Raji (cell line): ENCODE measurements around the gene HM13.

ENCODE experiments used
- POLR2A ChIP-seq: IDR thresholded peaks from 2 replicates; pipeline ENCODE4 v1.6.1; 2011; ENCODE audit warnings: low read depth, low read length, control low read depth; ENCODE audit not compliant: insufficient read depth

HM13 gene

DNA sequence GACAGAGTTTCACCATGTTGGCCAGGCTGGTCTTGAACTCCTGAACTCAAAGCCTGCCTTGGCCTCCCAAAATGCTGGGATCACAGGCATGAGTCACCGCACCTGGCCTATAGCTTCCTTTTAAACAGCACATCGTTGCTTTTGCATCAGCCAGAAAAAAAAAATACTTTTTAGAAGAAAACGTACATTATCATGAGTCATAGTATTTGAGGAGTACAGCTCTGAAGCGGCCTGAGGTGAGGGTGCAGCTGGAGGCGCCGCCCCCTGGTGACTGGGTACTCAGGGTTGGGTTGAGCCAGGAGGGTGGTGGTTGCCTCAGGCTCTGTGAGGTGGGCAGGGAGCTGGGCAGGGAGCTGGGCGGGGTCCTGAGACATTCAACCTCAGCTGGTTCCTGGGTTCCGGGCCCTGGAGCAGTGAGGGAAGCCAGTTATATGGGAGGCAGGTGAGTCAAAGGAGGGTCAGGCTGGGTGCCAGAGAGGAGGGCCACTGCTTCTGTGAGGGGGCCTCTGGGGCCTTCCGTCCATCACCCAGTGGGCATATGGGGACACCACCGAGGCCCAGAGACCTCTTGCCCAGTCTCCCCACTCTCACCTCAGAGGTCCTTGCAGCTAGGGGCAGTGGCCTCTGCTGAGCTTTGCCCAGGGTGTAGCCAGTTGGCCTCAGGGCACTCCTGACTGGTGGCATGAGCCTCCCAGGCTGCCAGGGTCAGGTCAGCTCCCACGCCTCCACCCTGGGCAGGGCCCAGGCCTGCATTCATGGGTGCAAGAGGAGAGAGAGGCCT is 79.2 kb downstream of the HM13 start:
- no peak for TF ChIP-seq POLR2A

DNA sequence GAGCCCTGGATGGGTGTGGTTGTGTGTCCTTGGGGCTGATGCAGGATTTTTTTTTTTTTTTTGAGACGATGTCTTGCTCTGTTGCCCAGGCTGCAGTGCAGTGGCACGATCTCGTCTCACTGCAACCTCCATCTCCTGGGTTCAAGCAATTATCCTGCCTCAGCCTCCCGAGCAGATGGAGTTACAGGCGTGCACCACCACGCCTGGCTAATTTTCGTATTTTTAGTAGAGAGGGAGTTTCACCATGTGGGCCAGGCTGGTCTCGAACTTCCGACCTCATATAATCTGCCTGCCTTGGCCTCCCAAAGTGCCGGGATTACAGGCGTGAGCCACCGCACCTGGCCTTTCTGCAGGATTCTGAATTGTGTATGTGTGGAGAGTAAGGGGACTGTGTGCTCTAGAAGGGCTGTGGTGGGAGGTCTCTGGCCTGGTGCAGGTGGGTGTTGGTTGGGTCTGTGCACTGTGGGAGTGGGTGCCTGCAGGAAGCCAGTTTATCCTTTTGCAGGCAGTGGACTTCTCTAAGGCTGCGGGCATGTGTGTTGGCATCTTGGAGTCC is 79.8 kb downstream of the HM13 start:
- TF ChIP-seq POLR2A, result no peak

DNA sequence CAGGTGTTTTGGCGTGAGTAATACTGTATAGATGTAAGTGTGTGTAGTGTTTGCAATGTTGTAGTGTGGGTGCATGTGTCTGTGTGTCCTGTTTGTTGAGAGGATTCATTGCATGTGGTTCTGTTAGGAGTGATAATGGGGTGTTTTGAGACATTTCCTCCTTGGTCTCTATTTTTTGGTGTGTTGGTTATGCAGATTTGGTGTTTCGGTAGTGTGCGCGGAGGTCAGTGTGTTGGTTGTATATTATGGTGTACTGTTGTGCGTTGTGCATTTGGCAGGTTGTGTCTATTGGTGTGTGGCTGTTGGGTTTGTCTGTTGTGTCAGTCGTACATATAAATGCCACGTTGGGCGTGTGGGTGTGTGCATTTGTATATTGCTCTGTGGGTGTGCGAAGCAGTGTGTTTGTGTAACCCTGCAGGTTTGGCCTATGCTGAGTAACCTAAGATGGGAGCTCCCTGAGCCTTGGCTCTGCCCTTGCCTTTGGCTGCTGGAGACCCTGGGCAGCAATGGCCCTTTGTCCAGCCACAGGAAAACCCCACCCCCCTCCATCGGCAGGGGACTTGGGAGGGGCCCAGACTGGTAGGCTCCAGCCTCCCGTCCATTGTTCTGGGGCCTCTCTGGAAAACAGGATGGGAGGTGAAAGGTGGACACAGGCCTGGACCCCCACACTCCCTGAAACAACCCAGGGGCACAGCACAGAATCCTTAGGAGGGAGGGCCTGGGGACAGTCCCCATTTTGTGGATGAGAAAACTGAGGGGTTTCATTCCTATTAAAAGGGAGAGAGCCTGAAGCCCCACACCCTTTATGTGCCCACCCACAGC is 80.5 kb downstream of the HM13 start:
- no peak for TF ChIP-seq POLR2A

DNA sequence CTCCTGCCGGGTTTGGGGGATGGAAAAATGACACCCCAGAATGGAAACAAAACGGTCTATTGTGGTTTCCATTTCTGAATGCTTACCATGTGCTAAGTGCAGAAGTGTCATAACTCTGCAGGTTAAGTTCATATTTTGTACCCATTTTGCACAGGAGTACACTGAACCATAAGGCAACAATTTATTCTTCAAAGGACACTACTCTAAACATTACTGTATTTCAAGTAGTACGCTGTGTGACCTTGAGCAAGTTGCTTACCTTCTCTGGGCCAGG is 81.1 kb downstream of the HM13 start:
- no peak for TF ChIP-seq POLR2A

DNA sequence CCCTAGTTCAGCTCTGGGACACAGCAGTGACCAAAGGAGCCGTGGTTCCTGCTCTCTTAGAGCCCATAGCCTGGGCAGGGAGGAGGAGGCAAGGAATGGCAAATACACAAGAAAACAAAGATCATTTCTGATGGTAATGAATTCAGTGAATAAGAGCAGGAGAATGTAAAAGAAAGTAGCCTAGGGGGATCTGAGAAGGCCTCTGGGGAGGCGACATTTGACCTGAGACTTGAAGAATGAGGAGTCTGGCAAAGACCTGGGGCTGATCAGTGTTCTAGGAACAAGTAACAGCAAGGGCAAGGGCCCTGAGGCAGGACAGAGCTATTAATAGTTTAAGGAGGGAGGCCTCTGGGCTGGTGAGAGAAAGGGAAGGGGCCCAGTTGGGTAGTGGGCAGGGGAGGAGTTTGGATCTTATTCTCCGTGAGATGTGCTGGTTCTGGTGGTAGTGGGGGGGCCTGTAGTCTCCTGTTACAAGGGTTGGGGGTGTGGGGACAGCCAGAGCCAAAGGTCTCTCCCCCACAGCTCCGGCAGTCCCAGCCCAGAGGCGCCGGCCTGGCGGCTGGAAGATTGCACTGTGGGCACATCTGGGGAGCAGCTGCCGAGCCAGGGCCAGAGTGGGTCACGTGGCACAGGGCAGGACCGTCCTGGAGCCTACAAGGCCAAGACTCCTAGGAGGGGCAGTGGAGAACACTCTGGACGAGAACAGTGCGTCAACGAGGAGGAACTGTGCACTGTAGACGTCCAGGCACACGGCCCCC is 81.6 kb downstream of the HM13 start:
- no peak for TF ChIP-seq POLR2A

DNA sequence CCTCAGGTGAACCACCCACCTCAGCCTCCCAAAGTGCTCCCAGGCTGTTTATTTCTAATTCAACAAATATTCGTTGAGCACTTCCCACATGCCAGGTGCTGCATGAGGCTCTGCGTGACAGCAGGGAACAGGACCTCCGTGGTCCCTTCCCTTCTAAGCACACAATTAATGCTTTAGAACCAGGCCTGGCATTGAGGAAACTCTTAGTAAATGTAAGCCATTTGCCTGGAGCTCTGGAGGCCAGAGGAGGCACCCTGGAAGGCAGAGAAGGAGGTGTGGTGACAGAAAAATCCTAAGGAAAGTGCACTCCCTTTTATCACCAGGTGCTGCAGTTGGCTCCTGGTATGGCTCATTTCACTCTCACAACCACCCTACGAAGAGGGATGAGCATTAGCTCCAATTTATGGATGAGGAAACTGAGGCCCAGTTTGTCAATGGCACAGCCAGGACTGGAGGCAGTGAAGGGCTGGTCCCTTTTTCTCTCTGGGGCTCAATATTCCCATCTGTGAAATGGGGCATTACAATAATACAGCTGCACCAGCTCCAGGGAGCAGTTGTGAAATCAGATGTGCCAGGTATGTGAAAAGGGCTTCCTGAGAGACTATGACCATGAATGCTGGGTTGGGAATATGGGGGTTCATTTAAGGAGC is 82.7 kb downstream of the HM13 start:
- no peak for TF ChIP-seq POLR2A

DNA sequence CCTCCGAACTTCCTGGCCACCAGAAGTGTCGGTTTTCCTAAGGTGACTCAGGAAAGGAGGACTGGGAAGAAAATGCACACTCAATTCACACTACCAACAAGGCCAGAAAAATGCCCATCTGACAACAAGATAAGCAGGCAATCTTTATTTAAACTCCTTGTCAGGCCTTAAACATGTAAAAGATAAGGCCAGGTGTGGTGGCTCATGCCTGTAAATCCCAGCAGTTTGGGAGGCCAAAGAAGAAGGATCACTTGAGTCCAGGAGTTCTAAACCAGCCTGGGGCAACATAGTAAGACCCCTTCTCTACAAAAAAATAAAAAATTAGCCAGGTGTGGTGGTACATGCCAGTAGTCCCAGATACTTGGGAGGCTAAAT is 83.2 kb downstream of the HM13 start:
- no peak for TF ChIP-seq POLR2A

DNA sequence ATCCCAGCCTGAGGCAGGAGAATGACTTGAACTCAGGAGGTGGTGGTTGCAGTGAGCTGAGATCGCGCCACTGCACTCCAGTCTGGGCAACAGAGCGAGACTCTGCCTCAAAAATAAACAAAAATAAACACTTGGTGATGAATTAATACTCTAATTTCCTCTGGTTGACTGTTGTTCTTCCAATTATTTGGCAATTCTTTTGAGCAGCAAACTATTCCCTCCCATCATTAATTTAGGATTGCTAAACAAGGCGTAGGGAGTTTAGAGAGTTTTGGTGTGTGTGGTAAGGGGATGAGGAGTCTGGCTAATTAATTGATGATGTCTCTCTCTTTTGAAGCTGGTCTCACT is 88.2 kb downstream of the HM13 start:
- no peak for TF ChIP-seq POLR2A

DNA sequence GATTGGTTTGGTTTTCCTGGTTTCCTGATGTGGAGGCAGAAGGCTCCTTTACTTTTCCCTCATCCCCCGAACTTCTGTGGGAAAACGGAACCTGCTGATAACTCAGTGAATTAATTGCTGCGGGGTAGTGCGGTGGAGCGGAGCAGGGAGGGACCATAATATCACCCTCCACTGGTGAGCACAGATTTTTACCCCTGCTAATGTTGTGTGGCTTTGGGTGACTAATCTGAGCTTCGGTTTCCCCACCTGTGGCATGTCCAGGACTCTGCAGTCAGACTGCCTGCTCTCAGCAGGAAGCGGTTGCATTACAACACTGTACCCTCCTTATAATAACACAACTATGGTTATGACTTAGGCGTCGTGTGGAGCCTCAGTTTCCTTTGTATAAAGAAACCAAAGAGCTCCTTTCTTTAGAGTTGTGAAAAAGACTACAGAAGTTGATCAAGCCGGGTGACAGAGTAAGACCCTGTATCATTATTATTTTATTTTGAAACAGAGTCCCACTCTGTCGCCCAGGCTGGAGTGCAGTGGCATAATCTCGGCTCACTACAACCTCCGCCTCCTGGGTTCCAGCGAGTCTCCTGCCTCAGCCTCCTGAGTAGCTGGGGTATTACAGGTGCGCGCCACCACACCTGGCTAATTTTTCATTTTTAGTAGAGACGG is 88.7 kb downstream of the HM13 start:
- no peak for TF ChIP-seq POLR2A

DNA sequence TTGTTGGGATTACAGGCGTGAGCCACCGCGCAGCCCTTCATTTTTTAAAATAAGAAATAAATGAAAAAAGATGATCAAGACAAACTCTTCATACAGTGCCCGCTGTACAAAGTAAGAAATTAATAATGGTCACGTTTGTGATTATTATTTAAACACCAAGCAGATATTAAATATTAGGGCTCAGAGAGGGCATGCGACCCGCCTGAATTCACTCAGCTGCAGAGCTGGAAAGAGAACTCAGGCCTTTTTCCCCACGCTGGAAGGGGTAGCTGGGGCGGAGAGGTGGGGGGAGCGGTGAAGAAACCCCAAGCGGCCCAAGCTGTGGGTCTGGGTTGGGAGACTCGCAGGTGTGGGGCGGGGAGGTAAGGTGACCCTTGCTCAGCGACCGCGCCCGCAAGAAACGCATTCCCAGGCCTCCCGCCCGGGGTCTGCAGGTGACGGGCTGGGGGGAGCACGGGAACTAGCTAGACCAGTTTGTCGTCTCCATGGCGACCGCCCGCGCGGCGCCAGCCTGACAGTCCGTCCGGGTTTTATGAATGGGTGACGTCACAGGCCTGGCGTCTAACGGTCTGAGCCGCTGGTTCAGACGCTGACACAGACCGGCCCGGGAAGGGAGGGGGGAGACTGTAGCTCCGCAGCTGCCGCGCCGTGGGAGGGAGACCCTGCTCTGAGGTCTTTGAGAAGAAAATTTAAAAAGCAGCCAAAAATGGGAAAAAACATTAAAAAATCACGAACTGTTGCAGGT is 89.8 kb downstream of the HM13 start:
- 0 out of 2 replicates have a peak, but pooled peaks have one; percentile 15 for TF ChIP-seq POLR2A

DNA sequence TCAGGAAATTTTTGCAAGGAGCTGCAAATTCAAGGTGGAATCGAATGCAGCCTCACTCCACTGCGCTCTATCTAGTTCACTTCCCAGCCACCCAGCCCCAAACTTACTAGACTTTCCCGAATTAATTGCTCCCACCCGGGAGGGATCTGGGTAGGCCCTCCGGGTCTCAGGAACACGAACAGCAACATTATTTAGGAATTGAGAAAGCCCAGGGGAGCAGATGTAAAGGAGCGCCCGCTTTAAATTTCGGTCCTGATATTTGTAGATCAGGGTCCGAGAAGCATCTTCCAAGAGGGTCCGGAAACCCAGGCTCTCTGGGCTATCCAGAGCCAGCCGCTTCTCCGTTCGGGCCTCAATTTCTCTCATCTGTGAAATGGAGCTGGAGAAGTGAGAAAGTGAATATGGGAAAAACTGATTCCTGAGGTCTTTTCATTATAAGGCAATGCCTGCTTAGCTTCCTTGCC is 90.4 kb downstream of the HM13 start:
- TF ChIP-seq POLR2A, result 0 out of 2 replicates have a peak, but pooled peaks have one; percentile 2

DNA sequence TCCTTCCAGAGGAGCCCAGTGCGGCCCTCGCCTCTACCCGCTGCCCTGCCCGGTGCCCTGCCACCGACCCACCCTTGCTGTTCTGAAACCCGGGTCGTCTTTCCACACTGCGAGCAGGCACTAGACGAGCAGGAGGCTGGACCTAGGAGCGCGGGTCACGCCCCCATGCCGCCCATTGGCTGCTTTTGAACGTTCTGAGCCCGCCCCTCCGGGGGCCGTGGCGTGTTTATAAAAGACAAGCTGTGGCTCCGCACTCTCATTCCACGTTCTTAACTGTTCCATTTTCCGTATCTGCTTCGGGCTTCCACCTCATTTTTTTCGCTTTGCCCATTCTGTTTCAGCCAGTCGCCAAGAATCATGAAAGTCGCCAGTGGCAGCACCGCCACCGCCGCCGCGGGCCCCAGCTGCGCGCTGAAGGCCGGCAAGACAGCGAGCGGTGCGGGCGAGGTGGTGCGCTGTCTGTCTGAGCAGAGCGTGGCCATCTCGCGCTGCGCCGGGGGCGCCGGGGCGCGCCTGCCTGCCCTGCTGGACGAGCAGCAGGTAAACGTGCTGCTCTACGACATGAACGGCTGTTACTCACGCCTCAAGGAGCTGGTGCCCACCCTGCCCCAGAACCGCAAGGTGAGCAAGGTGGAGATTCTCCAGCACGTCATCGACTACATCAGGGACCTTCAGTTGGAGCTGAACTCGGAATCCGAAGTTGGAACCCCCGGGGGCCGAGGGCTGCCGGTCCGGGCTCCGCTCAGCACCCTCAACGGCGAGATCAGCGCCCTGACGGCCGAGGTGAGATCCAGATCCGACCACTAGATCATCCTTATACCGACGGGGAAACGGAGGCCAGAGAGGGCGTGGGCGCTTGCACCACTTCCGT is 91.0 kb downstream of the HM13 start, which contains the start of gene ID1:
Gene ID1 (plus strand): TSS at position 259 of the 871 bp plus-strand sequence. CDS start 99 bp downstream, at position 358.
- peak; percentile 21; the same call in 1 of the 2 replicates for TF ChIP-seq POLR2A

DNA sequence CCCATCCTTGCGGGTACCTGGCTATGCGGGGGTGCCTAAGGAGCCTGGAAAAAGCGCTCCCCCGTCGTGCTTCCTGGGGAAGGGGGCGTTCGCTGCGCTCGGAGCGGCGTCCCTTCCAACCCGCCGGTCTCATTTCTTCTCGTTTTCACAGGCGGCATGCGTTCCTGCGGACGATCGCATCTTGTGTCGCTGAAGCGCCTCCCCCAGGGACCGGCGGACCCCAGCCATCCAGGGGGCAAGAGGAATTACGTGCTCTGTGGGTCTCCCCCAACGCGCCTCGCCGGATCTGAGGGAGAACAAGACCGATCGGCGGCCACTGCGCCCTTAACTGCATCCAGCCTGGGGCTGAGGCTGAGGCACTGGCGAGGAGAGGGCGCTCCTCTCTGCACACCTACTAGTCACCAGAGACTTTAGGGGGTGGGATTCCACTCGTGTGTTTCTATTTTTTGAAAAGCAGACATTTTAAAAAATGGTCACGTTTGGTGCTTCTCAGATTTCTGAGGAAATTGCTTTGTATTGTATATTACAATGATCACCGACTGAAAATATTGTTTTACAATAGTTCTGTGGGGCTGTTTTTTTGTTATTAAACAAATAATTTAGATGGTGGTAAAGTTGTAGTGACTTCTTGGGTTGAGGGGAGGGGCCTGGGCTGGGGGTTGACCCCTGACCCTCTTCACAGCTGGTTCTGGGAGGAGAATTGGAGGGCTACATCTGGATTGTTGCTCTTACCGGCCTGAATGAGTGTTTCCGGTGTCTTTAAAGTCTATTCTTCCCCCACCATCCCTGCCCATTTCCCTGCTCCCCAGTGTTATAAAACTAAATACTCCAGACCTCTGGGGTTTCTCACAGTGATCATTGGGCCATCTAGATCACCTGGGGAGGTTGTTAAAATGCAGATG is 91.9 kb downstream of the HM13 start:
- no peak for TF ChIP-seq POLR2A
